Measurements from ENCODE around the gene ANXA9. TPM values are rescaled to one million over a fixed set of nuclear protein-coding genes. Genes with fewer than 3 reads are reported as not detected.

The ANXA9 gene
- total RNA-seq, 1 donor from 2014 or later: not detected

DNA sequence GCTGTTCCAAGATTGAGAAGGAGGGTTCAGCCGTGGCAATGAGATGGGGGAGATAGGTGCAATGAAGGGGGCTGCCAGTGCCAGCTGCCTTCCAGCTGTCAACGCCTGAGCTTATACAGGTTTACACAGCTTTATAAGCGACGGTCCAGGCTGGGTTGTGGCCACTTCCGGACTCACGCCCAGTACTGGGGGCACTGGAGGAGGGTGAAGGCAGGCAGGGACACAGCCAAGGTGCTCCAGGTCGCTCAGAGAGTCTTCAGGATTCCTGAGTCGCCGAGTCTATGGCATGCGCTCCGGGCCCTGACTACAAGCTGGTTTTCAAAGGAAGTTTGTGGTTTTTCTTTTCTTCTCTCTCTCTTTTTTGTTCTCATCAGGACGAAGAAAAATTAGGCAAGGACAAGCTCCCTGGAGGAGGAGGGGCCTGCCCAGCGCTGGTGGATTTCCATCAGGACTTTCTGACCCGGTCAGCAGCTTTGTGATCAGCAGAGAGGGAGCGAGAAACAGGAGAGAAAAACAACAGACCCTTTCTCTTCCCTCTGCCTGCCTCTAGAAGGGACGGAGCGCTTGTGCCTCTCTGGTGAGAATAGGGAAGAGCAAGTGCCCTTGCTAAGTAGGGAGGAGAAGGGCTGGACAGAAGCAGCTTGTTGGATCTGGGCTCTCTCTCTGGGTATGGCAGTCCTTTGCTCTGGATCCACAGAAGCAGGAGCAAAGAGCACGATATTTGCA lies 24.4 kb downstream of the ANXA9 start, which contains the start of gene MINDY1:
Gene MINDY1 (minus strand): TSS at position 576 of the 726 bp plus-strand sequence. CDS start 4,285 bp downstream, outside the sequence.
- peaks cover 39% of the 10 kb centered on the region for H3K4me1 Mint-ChIP-seq (ENCODE audit: low read depth, unreplicated experiment)
- Histone ChIP-seq H3K27ac (ENCODE audit: low read depth, low read length) (peak within 1 kb of the TSS; percentile 85), H3K4me3 (ENCODE audit: insufficient read depth, low read depth, low read length) (peak within 1 kb of the TSS; percentile 64), H3K9me3 (ENCODE audit: insufficient read depth, low read depth, low read length) (no peaks in the 10 kb centered on the region), H3K9ac (ENCODE audit: low read length) (peak within 1 kb of the TSS; percentile 95), H3K27me3 (ENCODE audit: insufficient read depth, low read length) (no peaks in the 10 kb centered on the region), H3K79me2 (ENCODE audit: insufficient read depth, low read length) (peaks cover 6% of the 10 kb centered on the region), H2AFZ (ENCODE audit: low read depth, low read length) (peak within 1 kb of the TSS; percentile 82), H3K4me1 (ENCODE audit: insufficient read depth, low read length) (peaks cover 47% of the 10 kb centered on the region), H3K4me2 (ENCODE audit: low read length) (peak within 1 kb of the TSS; percentile 99), H4K20me1 (ENCODE audit: insufficient read depth, low read length) (no peaks in the 10 kb centered on the region), H3K36me3 (ENCODE audit: insufficient read depth, low read length) (no peaks in the 10 kb centered on the region)
- H3K27ac Mint-ChIP-seq (ENCODE audit: unreplicated experiment): peak within 1 kb of the TSS; percentile 99
- peaks cover 5% of the 10 kb centered on the region for H3K36me3 Mint-ChIP-seq (ENCODE audit: low read depth, unreplicated experiment)
- peak within 1 kb of the TSS; percentile 95 for H3K4me3 Mint-ChIP-seq (ENCODE audit: unreplicated experiment)
- no peaks in the 10 kb centered on the region for H3K27me3 Mint-ChIP-seq (ENCODE audit: low read depth, unreplicated experiment)
- no peaks in the 10 kb centered on the region for H3K9me3 Mint-ChIP-seq (ENCODE audit: unreplicated experiment)
- peak; percentile 81 for DNase-seq (ENCODE audit: low read depth)
- FAIRE-seq: no peak
- TF ChIP-seq, protein P1, sequence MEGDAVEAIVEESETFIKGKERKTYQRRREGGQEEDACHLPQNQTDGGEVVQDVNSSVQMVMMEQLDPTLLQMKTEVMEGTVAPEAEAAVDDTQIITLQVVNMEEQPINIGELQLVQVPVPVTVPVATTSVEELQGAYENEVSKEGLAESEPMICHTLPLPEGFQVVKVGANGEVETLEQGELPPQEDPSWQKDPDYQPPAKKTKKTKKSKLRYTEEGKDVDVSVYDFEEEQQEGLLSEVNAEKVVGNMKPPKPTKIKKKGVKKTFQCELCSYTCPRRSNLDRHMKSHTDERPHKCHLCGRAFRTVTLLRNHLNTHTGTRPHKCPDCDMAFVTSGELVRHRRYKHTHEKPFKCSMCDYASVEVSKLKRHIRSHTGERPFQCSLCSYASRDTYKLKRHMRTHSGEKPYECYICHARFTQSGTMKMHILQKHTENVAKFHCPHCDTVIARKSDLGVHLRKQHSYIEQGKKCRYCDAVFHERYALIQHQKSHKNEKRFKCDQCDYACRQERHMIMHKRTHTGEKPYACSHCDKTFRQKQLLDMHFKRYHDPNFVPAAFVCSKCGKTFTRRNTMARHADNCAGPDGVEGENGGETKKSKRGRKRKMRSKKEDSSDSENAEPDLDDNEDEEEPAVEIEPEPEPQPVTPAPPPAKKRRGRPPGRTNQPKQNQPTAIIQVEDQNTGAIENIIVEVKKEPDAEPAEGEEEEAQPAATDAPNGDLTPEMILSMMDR (IDR thresholded peaks at IDR 0.05; ENCODE audit: insufficient read depth, low read depth, low read length): peak; percentile 47
- no peak for TF ChIP-seq EZH2 (IDR thresholded peaks at IDR 0.05; ENCODE audit: insufficient read depth, low read length)

- H2AFZ ChIP-seq (ENCODE audit: low read depth, low read length): peak overlapping the region; percentile 6
Measured at GRCh38 chr1:151007853-151008243, 25.8 kb downstream of the ANXA9 start.

More at GRCh38 chr1:151007853-151008243, 25.8 kb downstream of the ANXA9 start:
- H3K4me1 ChIP-seq (ENCODE audit: insufficient read depth, low read length): peaks cover 47% of the 10 kb centered on the region
- H3K36me3 Mint-ChIP-seq (ENCODE audit: low read depth, unreplicated experiment): peaks cover 1% of the 10 kb centered on the region
- FAIRE-seq: no peak
- H3K27me3 Mint-ChIP-seq (ENCODE audit: low read depth, unreplicated experiment): no peaks in the 10 kb centered on the region
- peak overlapping the region; percentile 76 for H3K4me3 ChIP-seq (ENCODE audit: insufficient read depth, low read depth, low read length)
- H4K20me1 ChIP-seq (ENCODE audit: insufficient read depth, low read length): no peaks in the 10 kb centered on the region
- H3K79me2 ChIP-seq (ENCODE audit: insufficient read depth, low read length): peaks cover 6% of the 10 kb centered on the region
- TF ChIP-seq EZH2 (IDR thresholded peaks at IDR 0.05; ENCODE audit: insufficient read depth, low read length): no peak
- TF ChIP-seq, protein P1 (IDR thresholded peaks at IDR 0.05; ENCODE audit: insufficient read depth, low read depth, low read length): no peak
- H3K27me3 ChIP-seq (ENCODE audit: insufficient read depth, low read length): no peaks in the 10 kb centered on the region
- H3K27ac Mint-ChIP-seq (ENCODE audit: unreplicated experiment): peak overlapping the region; percentile 98
- H3K4me2 ChIP-seq (ENCODE audit: low read length): peak overlapping the region; percentile 99
- peaks cover 33% of the 10 kb centered on the region for H3K4me1 Mint-ChIP-seq (ENCODE audit: low read depth, unreplicated experiment)
- peak overlapping the region; percentile 85 for H3K27ac ChIP-seq (ENCODE audit: low read depth, low read length)
- DNase-seq (ENCODE audit: low read depth): no peak
- H3K9me3 Mint-ChIP-seq (ENCODE audit: unreplicated experiment): no peaks in the 10 kb centered on the region
- H3K9me3 ChIP-seq (ENCODE audit: insufficient read depth, low read depth, low read length): no peaks in the 10 kb centered on the region
- H3K4me3 Mint-ChIP-seq (ENCODE audit: unreplicated experiment): peak overlapping the region; percentile 95
- peak overlapping the region; percentile 95 for H3K9ac ChIP-seq (ENCODE audit: low read length)
- no peaks in the 10 kb centered on the region for H3K36me3 ChIP-seq (ENCODE audit: insufficient read depth, low read length)

Measured in astrocyte (in vitro differentiated cells and primary cell).